ENCODE data around the gene FAM76B.

FAM76B gene

GRCh38 chr11:95799546-95799945, 10.0 kb upstream of the FAM76B start:
- no peak overlapping the region for H4K8ac ChIP-seq (ENCODE audit: low read length)
- H2AFZ ChIP-seq (ENCODE audit: low read depth, low read length): no peak overlapping the region
- H3K4me1 ChIP-seq (ENCODE audit: control insufficient read depth, insufficient read depth, low read depth, low read length): no peaks in the 10 kb centered on the region
- 90% methylated on average over 1 of the region's 1 CpG for WGBS
- H3K79me1 ChIP-seq (replicated peaks; ENCODE audit: low read length, poor library complexity, severe bottlenecking): peaks cover 10% of the 10 kb centered on the region
- no peak overlapping the region for H3K23ac ChIP-seq (ENCODE audit: low read length in 2 of 2)
- peaks cover 0 to 35% of the 10 kb centered on the region in 2 experiments for H3K36me3 ChIP-seq (ENCODE audit: control insufficient read depth in 1 of 2, insufficient read depth in 2 of 2, low read depth in 1 of 2, low read length in 2 of 2)
- H3K14ac ChIP-seq (ENCODE audit: low read length in 2 of 2): no peak overlapping the region
- no peak for DNase-seq
- no peak overlapping the region for H3K4me2 ChIP-seq (ENCODE audit: low read length, poor library complexity, severe bottlenecking)
- H3K4ac ChIP-seq (ENCODE audit: low read depth in 1 of 2, low read length in 2 of 2): no peak overlapping the region
- no peak overlapping the region for H3K18ac ChIP-seq (ENCODE audit: low read depth in 1 of 2, low read length in 2 of 2)
- H2BK15ac ChIP-seq (ENCODE audit: low read depth, poor library complexity, severe bottlenecking): no peak overlapping the region
- H4K91ac ChIP-seq (ENCODE audit: low read length): no peak overlapping the region
- H3K9me3 ChIP-seq (ENCODE audit: control insufficient read depth, low read length): no peaks in the 10 kb centered on the region
- no peak overlapping the region for H2BK12ac ChIP-seq (ENCODE audit: low read length in 2 of 2)
- no peaks in the 10 kb centered on the region for H3K27me3 ChIP-seq (ENCODE audit: control insufficient read depth in 1 of 2, insufficient read depth in 1 of 2, low read length in 2 of 2)
- no peak overlapping the region for H3K27ac ChIP-seq (ENCODE audit: low read length, poor library complexity, severe bottlenecking)
- no peak overlapping the region for H3K4me3 ChIP-seq (ENCODE audit: insufficient read depth in 1 of 2, low read depth in 1 of 2, low read length in 2 of 2)
- no peak overlapping the region for H3K9ac ChIP-seq (ENCODE audit: low read length)
- H2AK5ac ChIP-seq (ENCODE audit: low read length, severe bottlenecking): no peak overlapping the region
- no peak overlapping the region for H2BK5ac ChIP-seq (ENCODE audit: low read depth, low read length, poor library complexity, severe bottlenecking)
- H2BK120ac ChIP-seq (ENCODE audit: low read depth, low read length): no peak overlapping the region

GRCh38 chr11:95796501-95796900, 6.9 kb upstream of the FAM76B start:
- Histone ChIP-seq H3K4me1 (ENCODE audit: control insufficient read depth, insufficient read depth, low read depth, low read length) (peaks cover 2% of the 10 kb centered on the region), H3K23ac (ENCODE audit: low read length in 2 of 2) (no peak overlapping the region), H3K36me3 (ENCODE audit: control insufficient read depth in 1 of 2, insufficient read depth in 2 of 2, low read depth in 1 of 2, low read length in 2 of 2) (peaks cover 0 to 17% of the 10 kb centered on the region in 2 experiments), H3K9me3 (ENCODE audit: control insufficient read depth, low read length) (no peaks in the 10 kb centered on the region), H3K27ac (ENCODE audit: low read length, poor library complexity, severe bottlenecking) (no peak overlapping the region), H2BK15ac (ENCODE audit: low read depth, poor library complexity, severe bottlenecking) (no peak overlapping the region), H3K27me3 (ENCODE audit: control insufficient read depth in 1 of 2, insufficient read depth in 1 of 2, low read length in 2 of 2) (no peaks in the 10 kb centered on the region), H3K14ac (ENCODE audit: low read length in 2 of 2) (no peak overlapping the region), H4K91ac (ENCODE audit: low read length) (no peak overlapping the region), H2BK5ac (ENCODE audit: low read depth, low read length, poor library complexity, severe bottlenecking) (no peak overlapping the region), H2AFZ (ENCODE audit: low read depth, low read length) (no peak overlapping the region), H2BK12ac (ENCODE audit: low read length in 2 of 2) (no peak overlapping the region), H3K9ac (ENCODE audit: low read length) (no peak overlapping the region), H3K18ac (ENCODE audit: low read depth in 1 of 2, low read length in 2 of 2) (no peak overlapping the region), H2BK120ac (ENCODE audit: low read depth, low read length) (no peak overlapping the region), H3K4me3 (ENCODE audit: insufficient read depth in 1 of 2, low read depth in 1 of 2, low read length in 2 of 2) (no peak overlapping the region), H3K79me1 (replicated peaks; ENCODE audit: low read length, poor library complexity, severe bottlenecking) (peaks cover 13% of the 10 kb centered on the region), H3K4me2 (ENCODE audit: low read length, poor library complexity, severe bottlenecking) (no peak overlapping the region), H3K4ac (ENCODE audit: low read depth in 1 of 2, low read length in 2 of 2) (no peak overlapping the region), H2AK5ac (ENCODE audit: low read length, severe bottlenecking) (no peak overlapping the region), H4K8ac (ENCODE audit: low read length) (no peak overlapping the region)
- DNase-seq: no peak
- 84% methylated on average over 3 of the region's 4 CpGs for WGBS

- no peak overlapping the region for H2AK5ac ChIP-seq (ENCODE audit: low read length, severe bottlenecking)
- no peak overlapping the region for H3K9ac ChIP-seq (ENCODE audit: low read length)
- DNase-seq: no peak
These were observed 6.2 kb upstream of the FAM76B start for GRCh38 chr11:95795627-95796295.

GRCh38 chr11:95794086-95794485, 4.5 kb upstream of the FAM76B start:
- Histone ChIP-seq H4K91ac (ENCODE audit: low read length) (no peak overlapping the region), H3K36me3 (ENCODE audit: control insufficient read depth in 1 of 2, insufficient read depth in 2 of 2, low read depth in 1 of 2, low read length in 2 of 2) (no peaks in the 10 kb centered on the region), H2AFZ (ENCODE audit: low read depth, low read length) (no peak overlapping the region), H2BK120ac (ENCODE audit: low read depth, low read length) (no peak overlapping the region), H3K4me1 (ENCODE audit: control insufficient read depth, insufficient read depth, low read depth, low read length) (peaks cover 2% of the 10 kb centered on the region), H2AK5ac (ENCODE audit: low read length, severe bottlenecking) (no peak overlapping the region), H2BK12ac (ENCODE audit: low read length in 2 of 2) (no peak overlapping the region), H3K4me3 (ENCODE audit: insufficient read depth in 1 of 2, low read depth in 1 of 2, low read length in 2 of 2) (no peak overlapping the region), H3K9ac (ENCODE audit: low read length) (no peak overlapping the region), H3K27ac (ENCODE audit: low read length, poor library complexity, severe bottlenecking) (no peak overlapping the region), H3K4ac (ENCODE audit: low read depth in 1 of 2, low read length in 2 of 2) (no peak overlapping the region), H4K8ac (ENCODE audit: low read length) (no peak overlapping the region), H2BK15ac (ENCODE audit: low read depth, poor library complexity, severe bottlenecking) (no peak overlapping the region), H3K18ac (ENCODE audit: low read depth in 1 of 2, low read length in 2 of 2) (no peak overlapping the region), H3K9me3 (ENCODE audit: control insufficient read depth, low read length) (no peaks in the 10 kb centered on the region), H3K23ac (ENCODE audit: low read length in 2 of 2) (no peak overlapping the region), H3K14ac (ENCODE audit: low read length in 2 of 2) (no peak overlapping the region), H3K27me3 (ENCODE audit: control insufficient read depth in 1 of 2, insufficient read depth in 1 of 2, low read length in 2 of 2) (no peaks in the 10 kb centered on the region), H2BK5ac (ENCODE audit: low read depth, low read length, poor library complexity, severe bottlenecking) (no peak overlapping the region), H3K4me2 (ENCODE audit: low read length, poor library complexity, severe bottlenecking) (no peak overlapping the region), H3K79me1 (replicated peaks; ENCODE audit: low read length, poor library complexity, severe bottlenecking) (peaks cover 9% of the 10 kb centered on the region)
- 100% methylated on average over 1 of the region's 5 CpGs for WGBS
- no peak for DNase-seq

More at GRCh38 chr11:95795627-95796295, 6.2 kb upstream of the FAM76B start:
- no peaks in the 10 kb centered on the region for H3K9me3 ChIP-seq (ENCODE audit: control insufficient read depth, low read length)
- no peak overlapping the region for H3K4ac ChIP-seq (ENCODE audit: low read depth in 1 of 2, low read length in 2 of 2)
- H3K36me3 ChIP-seq (ENCODE audit: control insufficient read depth in 1 of 2, insufficient read depth in 2 of 2, low read depth in 1 of 2, low read length in 2 of 2): peaks cover 0 to 13% of the 10 kb centered on the region in 2 experiments
- no peaks in the 10 kb centered on the region for H3K27me3 ChIP-seq (ENCODE audit: control insufficient read depth in 1 of 2, insufficient read depth in 1 of 2, low read length in 2 of 2)
- H2BK15ac ChIP-seq (ENCODE audit: low read depth, poor library complexity, severe bottlenecking): no peak overlapping the region
- H4K91ac ChIP-seq (ENCODE audit: low read length): no peak overlapping the region
- no peak overlapping the region for H2BK120ac ChIP-seq (ENCODE audit: low read depth, low read length)
- no peak overlapping the region for H3K27ac ChIP-seq (ENCODE audit: low read length, poor library complexity, severe bottlenecking)
- H2BK5ac ChIP-seq (ENCODE audit: low read depth, low read length, poor library complexity, severe bottlenecking): no peak overlapping the region
- H2BK12ac ChIP-seq (ENCODE audit: low read length in 2 of 2): no peak overlapping the region
- H3K4me3 ChIP-seq (ENCODE audit: insufficient read depth in 1 of 2, low read depth in 1 of 2, low read length in 2 of 2): no peak overlapping the region
- H3K14ac ChIP-seq (ENCODE audit: low read length in 2 of 2): no peak overlapping the region
- peaks cover 2% of the 10 kb centered on the region for H3K4me1 ChIP-seq (ENCODE audit: control insufficient read depth, insufficient read depth, low read depth, low read length)
- H3K18ac ChIP-seq (ENCODE audit: low read depth in 1 of 2, low read length in 2 of 2): no peak overlapping the region
- peaks cover 13% of the 10 kb centered on the region for H3K79me1 ChIP-seq (replicated peaks; ENCODE audit: low read length, poor library complexity, severe bottlenecking)
- H4K8ac ChIP-seq (ENCODE audit: low read length): no peak overlapping the region
- no peak overlapping the region for H2AFZ ChIP-seq (ENCODE audit: low read depth, low read length)
- WGBS: 100% methylated on average over 2 of the region's 3 CpGs
- H3K23ac ChIP-seq (ENCODE audit: low read length in 2 of 2): no peak overlapping the region
- no peak overlapping the region for H3K4me2 ChIP-seq (ENCODE audit: low read length, poor library complexity, severe bottlenecking)

Measured in mesenchymal stem cell (in vitro differentiated cells and primary cell).